ENCODE measurements around the gene CEP135. TPM values are rescaled to one million over a fixed set of nuclear protein-coding genes. Genes with fewer than 3 reads are reported as not detected.
"Not testable (repeated sequence)": the region's sequence is repeated elsewhere in the genome, so short reads cannot be mapped to it uniquely, and the experiment has no call there.

The CEP135 gene
- total RNA-seq, 1 donor from 2014 or later = 3.7 TPM

DNA sequence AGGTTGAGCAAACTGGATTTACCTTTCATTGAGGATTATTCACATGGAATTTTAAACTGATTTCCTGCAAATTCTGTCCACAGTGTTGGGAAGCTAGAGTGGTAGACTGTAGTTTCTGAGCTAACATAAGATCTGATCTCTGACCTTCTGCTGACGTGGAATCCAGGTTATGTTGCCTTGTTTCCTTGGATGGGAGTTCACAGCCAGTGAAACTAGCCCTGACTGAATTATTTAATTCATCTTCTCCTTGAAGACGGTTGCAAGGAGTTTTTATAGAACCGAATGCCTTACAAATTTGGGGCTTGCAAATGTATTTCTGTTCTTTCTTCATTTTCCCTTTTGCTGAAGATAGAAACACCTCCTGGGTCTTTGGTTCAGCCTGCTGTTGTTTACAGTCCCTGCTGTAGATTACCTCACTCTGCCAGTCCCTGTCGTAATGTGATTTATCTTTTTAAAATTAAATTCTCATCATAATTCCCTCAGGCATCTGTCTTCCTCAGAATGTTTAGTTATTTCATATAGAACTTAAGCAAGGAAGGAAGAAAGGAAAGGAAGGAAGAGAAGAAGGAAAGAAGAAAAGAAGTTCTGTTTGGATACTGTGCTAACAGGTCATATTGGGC is 113.9 kb downstream of the CEP135 start:
- H3K4me3 ChIP-seq (ENCODE audit: low read depth, low read length) = no peak overlapping the region
- H3K36me3 ChIP-seq (ENCODE audit: control insufficient read depth, insufficient read depth, low read length) = no peaks in the 10 kb centered on the region
- TF ChIP-seq, protein P1, sequence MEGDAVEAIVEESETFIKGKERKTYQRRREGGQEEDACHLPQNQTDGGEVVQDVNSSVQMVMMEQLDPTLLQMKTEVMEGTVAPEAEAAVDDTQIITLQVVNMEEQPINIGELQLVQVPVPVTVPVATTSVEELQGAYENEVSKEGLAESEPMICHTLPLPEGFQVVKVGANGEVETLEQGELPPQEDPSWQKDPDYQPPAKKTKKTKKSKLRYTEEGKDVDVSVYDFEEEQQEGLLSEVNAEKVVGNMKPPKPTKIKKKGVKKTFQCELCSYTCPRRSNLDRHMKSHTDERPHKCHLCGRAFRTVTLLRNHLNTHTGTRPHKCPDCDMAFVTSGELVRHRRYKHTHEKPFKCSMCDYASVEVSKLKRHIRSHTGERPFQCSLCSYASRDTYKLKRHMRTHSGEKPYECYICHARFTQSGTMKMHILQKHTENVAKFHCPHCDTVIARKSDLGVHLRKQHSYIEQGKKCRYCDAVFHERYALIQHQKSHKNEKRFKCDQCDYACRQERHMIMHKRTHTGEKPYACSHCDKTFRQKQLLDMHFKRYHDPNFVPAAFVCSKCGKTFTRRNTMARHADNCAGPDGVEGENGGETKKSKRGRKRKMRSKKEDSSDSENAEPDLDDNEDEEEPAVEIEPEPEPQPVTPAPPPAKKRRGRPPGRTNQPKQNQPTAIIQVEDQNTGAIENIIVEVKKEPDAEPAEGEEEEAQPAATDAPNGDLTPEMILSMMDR (IDR thresholded peaks at IDR 0.05; ENCODE audit: insufficient read depth, low read length, severe bottlenecking) = no peak
- no peaks in the 10 kb centered on the region for H3K27me3 ChIP-seq (ENCODE audit: control insufficient read depth, insufficient read depth, low read length)
- DNase-seq (ENCODE audit: low read depth) (no peak), FAIRE-seq (peak; percentile 43)

DNA sequence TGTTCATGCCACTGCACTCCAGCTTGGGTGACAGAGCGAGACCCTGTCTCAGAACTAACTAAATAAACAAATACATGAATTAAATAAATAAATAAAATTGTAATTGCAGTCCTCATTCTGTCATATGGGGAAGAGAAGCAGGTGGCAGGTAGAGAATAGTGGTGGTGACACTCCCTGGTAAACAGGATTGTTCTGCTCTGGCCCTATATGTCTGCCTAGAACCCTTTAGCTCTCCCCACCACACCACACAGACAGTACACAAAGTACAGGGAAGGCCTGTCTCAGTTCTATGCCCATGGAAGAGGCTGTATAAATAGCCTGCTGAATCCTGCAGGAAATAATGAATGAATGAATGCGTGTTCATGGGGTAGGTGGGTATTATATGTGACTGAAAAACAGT is 117.7 kb downstream of the CEP135 start:
- no peaks in the 10 kb centered on the region for H3K36me3 ChIP-seq (ENCODE audit: control insufficient read depth, insufficient read depth, low read length)
- DNase-seq (ENCODE audit: low read depth) (no peak), FAIRE-seq (no peak)
- no peak overlapping the region for H3K4me3 ChIP-seq (ENCODE audit: low read depth, low read length)
- H3K27me3 ChIP-seq (ENCODE audit: control insufficient read depth, insufficient read depth, low read length) = no peaks in the 10 kb centered on the region
- TF ChIP-seq, protein P1 (IDR thresholded peaks at IDR 0.05; ENCODE audit: insufficient read depth, low read length, severe bottlenecking) = no peak

DNA sequence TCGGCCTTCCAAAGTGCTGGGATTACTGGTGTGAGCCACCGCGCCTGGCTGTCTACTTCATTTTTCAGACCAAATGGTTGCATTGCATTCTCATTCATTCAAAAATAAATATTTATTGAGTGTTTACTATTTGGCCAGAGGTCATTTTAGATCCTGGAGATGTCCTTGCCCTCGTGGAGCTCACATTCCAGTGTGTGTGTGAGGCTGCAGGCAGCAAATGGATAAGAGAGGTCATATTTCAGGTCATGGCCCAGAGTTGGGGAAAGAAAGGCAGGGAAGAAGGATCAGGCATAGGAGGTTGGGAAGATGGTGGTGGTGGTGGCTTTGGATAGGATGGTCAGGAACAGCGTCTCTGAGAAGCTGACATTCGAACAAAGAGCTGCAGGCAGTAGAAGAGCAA is 119.1 kb downstream of the CEP135 start:
- TF ChIP-seq, protein P1 (IDR thresholded peaks at IDR 0.05; ENCODE audit: insufficient read depth, low read length, severe bottlenecking) = no peak

DNA sequence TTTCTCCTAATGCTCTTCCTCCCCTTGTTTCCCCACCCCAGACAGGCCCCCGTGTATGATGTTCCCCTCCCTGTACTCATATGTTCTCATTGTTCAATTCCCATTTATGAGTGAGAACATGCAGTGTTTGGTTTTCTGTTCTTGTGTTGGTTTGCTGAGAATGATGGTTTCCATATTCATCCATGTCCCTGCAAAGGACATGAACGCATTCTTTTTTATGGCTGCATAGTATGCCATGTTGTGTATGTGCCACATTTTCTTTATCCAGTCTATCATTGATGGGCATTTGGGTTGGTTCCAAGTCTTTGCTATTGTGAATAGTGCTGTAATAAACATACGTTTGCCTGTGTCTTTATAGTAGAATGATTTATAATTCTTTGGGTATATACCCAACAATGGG is 124.0 kb downstream of the CEP135 start:
- H3K4me3 ChIP-seq (ENCODE audit: low read depth, low read length); H3K27me3 ChIP-seq (ENCODE audit: control insufficient read depth, insufficient read depth, low read length); DNase-seq (ENCODE audit: low read depth); FAIRE-seq; H3K36me3 ChIP-seq (ENCODE audit: control insufficient read depth, insufficient read depth, low read length): not testable (repeated sequence)

More for the DNA sequence above, 119.1 kb downstream of the CEP135 start:
- Histone ChIP-seq H3K4me3 (ENCODE audit: low read depth, low read length) (no peak overlapping the region), H3K36me3 (ENCODE audit: control insufficient read depth, insufficient read depth, low read length) (no peaks in the 10 kb centered on the region), H3K27me3 (ENCODE audit: control insufficient read depth, insufficient read depth, low read length) (no peaks in the 10 kb centered on the region)
- FAIRE-seq (no peak), DNase-seq (ENCODE audit: low read depth) (no peak)

DNA sequence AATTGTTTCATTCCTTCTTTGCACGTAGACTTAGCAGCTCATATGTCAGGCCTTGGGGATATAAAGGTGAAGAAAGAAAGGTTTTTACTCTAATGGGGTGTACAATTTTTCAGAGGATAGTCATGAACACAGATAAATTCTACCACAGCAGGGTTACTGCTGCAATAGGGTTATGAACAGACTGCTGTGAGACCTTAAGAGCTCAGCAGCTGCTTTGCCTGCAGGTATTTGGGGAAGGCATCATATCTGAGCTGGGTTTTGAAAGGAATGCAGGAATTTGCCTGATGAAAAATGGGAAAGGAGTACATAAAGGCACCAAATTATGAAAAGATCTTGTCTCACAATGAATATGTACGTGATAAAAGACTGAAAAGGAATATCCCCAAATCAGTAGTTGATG is 128.9 kb downstream of the CEP135 start:
- no peak for FAIRE-seq
- TF ChIP-seq, protein P1 (IDR thresholded peaks at IDR 0.05; ENCODE audit: insufficient read depth, low read length, severe bottlenecking) = no peak

DNA sequence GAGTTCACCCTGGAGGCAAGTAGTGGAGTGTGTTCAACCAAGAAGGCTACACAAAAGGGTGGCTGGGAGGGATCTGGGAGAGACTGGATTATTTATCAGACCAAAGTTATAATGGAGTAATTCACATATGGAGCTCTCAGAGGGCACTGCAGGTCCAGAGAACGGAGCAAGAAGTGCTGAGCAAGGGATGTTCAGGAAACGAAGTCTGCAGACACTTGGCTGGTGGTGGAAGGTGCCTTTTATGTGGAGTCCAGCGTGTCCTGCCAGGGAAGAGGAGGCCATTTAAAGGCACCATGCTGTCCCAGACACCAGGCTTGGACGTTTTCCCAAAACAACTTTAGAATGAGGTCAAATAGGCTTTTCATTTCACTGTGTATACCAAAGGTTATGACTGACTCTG is 130.1 kb downstream of the CEP135 start:
- Histone ChIP-seq H3K4me3 (ENCODE audit: low read depth, low read length) (no peak overlapping the region), H3K27me3 (ENCODE audit: control insufficient read depth, insufficient read depth, low read length) (no peaks in the 10 kb centered on the region), H3K36me3 (ENCODE audit: control insufficient read depth, insufficient read depth, low read length) (no peaks in the 10 kb centered on the region)
- TF ChIP-seq, protein P1 (IDR thresholded peaks at IDR 0.05; ENCODE audit: insufficient read depth, low read length, severe bottlenecking) = no peak
- FAIRE-seq (no peak), DNase-seq (ENCODE audit: low read depth) (no peak)

More for the DNA sequence above, 128.9 kb downstream of the CEP135 start:
- Histone ChIP-seq H3K27me3 (ENCODE audit: control insufficient read depth, insufficient read depth, low read length) (no peaks in the 10 kb centered on the region), H3K4me3 (ENCODE audit: low read depth, low read length) (no peak overlapping the region), H3K36me3 (ENCODE audit: control insufficient read depth, insufficient read depth, low read length) (no peaks in the 10 kb centered on the region)
- DNase-seq (ENCODE audit: low read depth) = no peak

All from bronchial epithelial cell (primary cell).